Ovary (tissue), 9 donors: ENCODE data around the gene BNC1. TPM values are rescaled to one million over a fixed set of nuclear protein-coding genes. Genes with fewer than 3 reads are reported as not detected.

Source experiments
- DNase-seq, 5 donors: peaks; one replicate each; pipeline ENCODE4 v3.0.0-alpha.2; 2019 to 2020
- H3K27ac ChIP-seq, 2 donors: fragments of 200-600 bp; one replicate each; pipeline versions ENCODE4 v1.5.1 to v1.8.0; 2019 to 2022
- H3K27me3 ChIP-seq: fragments of 200-600 bp; one replicate; pipeline ENCODE4 v1.8.0; 2022
- H3K36me3 ChIP-seq: fragments of 200-600 bp; sonication (generic); one replicate; pipeline ENCODE4 v1.5.1; 2019
- H3K4me1 ChIP-seq: one replicate; pipeline ENCODE4 v1.8.1; 2013; ENCODE audit warnings: mild to moderate bottlenecking, moderate library complexity; ENCODE audit not compliant: insufficient read depth
- H3K4me3 ChIP-seq: fragments of 200-600 bp; sonication (generic); one replicate; pipeline ENCODE4 v1.5.1; 2017
- H3K9me3 ChIP-seq, 2 donors: fragments of 200-600 bp in 1 of 2; sonication (generic) in 1 of 2; one replicate each; pipeline versions ENCODE4 v1.5.1 to v1.8.1; 2013 to 2019; ENCODE audit warnings: mild to moderate bottlenecking in 1 of 2, moderate library complexity in 1 of 2
- CTCF ChIP-seq, 3 donors: fragments of 450-650 bp in 2 of 3; fragments of 200-600 bp in 1 of 3; IDR thresholded peaks; one replicate each; pipeline versions ENCODE4 v1.5.1 to v1.8.0; 2016 to 2022; ENCODE audit warnings: antibody characterized with exemption in 3 of 3, mild to moderate bottlenecking in 1 of 3
- EP300 ChIP-seq: sonication (generic); formaldehyde crosslinking; IDR thresholded peaks from one replicate; pipeline ENCODE4 v1.6.1; 2017; ENCODE audit warnings: antibody characterized with exemption
- POLR2A ChIP-seq: fragments of 450-650 bp; IDR thresholded peaks from one replicate; pipeline ENCODE4 v1.6.1; 2017; ENCODE audit warnings: antibody characterized with exemption, mild to moderate bottlenecking, moderate library complexity
- WGBS, 3 donors: extraction: QIAGEN DNeasy Blood & Tissue Kit in 1 of 3; methylation state at CpG; one replicate each; pipeline versions ENCODE4 v1.1.5 to v1.1.7; 2013 to 2017; 5-methylcytosine and 5-hydroxymethylcytosine counted together
- intact Hi-C, 4 donors: fragments of 100-400 bp; cut with DNase I; formaldehyde crosslinking; loops; one replicate each; pipeline versions ENCODE4 v1.11.0 to v1.15.1; 2022 to 2023
- polyA plus RNA-seq, 2 donors: library from polyadenylated mRNA; stranded (reverse); fragments of 200-250 nt in 1 of 2; fragments of 350-450 nt in 1 of 2; fragmentation: Illumina TruSeq in 1 of 2; extraction: RNeasy Lipid Tissue Mini Kit (QIAGEN cat#74804) in 1 of 2; gene quantifications; one replicate each; pipeline ENCODE4 v1.2.3, GENCODE V29; 2013 to 2014
- total RNA-seq, 7 donors: library from RNA; depleted of rRNA in 2 of 7; stranded (reverse); fragments of >200 nt in 2 of 7; fragmentation: NEBNext Ultra II Directional in 3 of 7; extraction: Animal tissue kit (Norgen Biotek cat#: 25700) in 3 of 7; gene quantifications; one replicate each; pipeline versions ENCODE4 v1.1.0 to v1.2.4, GENCODE V29; 2016 to 2023
- donor health status: DM: no; HTN: no; CAD: no; lungs with moderate emphysema.
- donor health status: DM: no; HTN: no; CAD: no.
- donor health status: Bipolar disorder and iron deficiency.
- donor health status: DM: yes; HTN: yes; CAD: no.
- donor health status: DM: no; HTN: no; CAD: no.
- donor health status: DM: yes; HTN: yes; CAD: no.

The BNC1 gene
- total and polyA plus RNA-seq, 9 donors, result 0.23 to 31.6 (median 0.47) TPM

DNA sequence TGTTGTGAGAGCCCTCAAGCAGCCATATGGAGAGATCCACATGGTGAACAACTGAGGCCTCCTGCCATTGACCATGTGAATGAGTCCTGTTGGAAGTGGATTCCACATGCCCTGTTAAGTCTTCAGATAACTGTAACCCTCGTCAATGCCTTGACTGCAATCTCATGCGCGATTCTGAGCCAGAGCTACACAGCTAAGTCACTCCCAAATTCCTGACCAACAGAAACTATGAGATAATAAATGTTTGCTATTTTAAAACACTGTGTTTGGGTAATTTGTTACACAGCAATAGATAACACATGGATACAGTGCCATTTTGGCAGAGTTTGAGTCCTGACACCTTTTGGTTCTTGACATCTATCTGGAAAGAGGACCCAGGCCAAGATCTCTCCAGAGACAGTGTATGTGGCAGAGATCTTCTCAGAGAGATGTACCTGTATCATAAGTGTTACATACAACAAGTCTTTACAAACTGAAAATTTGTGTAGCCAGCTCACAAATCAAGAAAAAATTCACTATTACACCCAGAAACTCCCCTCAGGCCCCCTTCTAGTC is 34.5 kb upstream of the BNC1 start:
- no peak for TF ChIP-seq EP300
- WGBS, 3 donors, result 16 to 44% (median 22%) methylated on average over 3 of the region's 3 CpGs
- Histone ChIP-seq H3K4me1 (no peaks in the 10 kb centered on the region), H3K27ac (no peak overlapping the region), H3K27me3 (no peaks in the 10 kb centered on the region), H3K9me3 (no peaks in the 10 kb centered on the region), H3K36me3 (no peaks in the 10 kb centered on the region), H3K4me3 (no peak overlapping the region)
- intact Hi-C loops, result no loop called here
- no peak for DNase-seq

- Histone ChIP-seq H3K4me3 (no peak overlapping the region), H3K9me3 (no peaks in the 10 kb centered on the region), H3K27me3 (no peaks in the 10 kb centered on the region), H3K4me1 (no peaks in the 10 kb centered on the region), H3K27ac (no peak overlapping the region), H3K36me3 (no peaks in the 10 kb centered on the region)
- intact Hi-C loops, result no loop called here
- no peak for DNase-seq
- TF ChIP-seq POLR2A (no peak), EP300 (no peak), CTCF (IDR thresholded peaks at IDR 0.05) (no peak)
These were observed 33.6 kb upstream of the BNC1 start for GRCh38 chr15:83318036-83318435.

GRCh38 chr15:83312071-83312470 is 27.6 kb upstream of the BNC1 start:
- DNase-seq, result no peak
- H3K9me3 ChIP-seq, result no peaks in the 10 kb centered on the region
- intact Hi-C loops, result no loop called here
- 41 to 68% (median 67%) methylated on average over 1 of the region's 1 CpG for WGBS, 3 donors
- no peaks in the 10 kb centered on the region for H3K4me1 ChIP-seq
- H3K27ac ChIP-seq, result no peak overlapping the region
- H3K4me3 ChIP-seq, result no peak overlapping the region
- TF ChIP-seq POLR2A (no peak), EP300 (no peak), CTCF (IDR thresholded peaks at IDR 0.05) (no peak)
- no peaks in the 10 kb centered on the region for H3K27me3 ChIP-seq
- no peaks in the 10 kb centered on the region for H3K36me3 ChIP-seq

DNA sequence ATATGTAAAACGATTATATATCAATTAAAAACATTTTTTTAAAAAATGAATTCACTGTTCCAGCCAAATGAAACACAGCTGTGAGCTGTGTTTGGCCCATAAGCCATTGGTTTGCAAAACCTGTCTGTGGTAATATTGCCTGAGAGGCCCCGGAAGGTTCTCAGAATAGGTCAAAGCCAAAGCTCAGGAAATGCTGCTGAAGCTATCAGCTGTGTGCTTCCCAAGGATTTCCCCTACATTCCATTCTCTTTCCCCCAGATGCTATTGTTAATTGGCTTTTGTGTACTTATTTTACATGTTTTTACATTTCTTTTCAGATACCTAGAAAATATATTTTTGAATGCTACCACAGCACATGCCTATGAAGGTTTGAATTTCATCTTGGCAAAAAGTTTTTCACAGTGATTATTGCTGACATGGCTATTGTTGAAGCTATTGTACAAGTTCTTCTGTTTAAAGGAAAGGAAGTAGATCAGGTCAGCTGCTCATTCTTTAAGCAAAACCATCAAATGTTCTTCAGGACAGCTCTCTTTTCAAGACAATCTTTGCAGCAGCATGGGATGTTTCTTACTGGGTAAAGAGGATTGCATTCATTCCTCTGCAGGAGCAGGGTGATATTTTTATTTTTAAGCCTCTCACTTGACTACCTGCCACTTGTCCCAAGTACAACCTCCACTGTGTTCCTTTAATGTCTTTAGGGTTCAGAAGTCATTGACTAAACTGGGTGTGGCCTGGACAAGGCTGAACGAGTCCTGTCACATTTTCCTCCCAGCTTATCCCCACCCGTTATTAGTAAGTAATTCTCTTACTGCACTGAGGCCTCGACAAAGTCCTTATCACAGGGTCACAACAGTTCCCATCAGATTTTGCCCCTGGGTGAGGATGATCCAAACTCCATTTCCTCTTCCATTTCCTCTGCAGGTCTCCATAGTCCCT is 26.3 kb upstream of the BNC1 start:
- WGBS, 3 donors, result 38 to 39% (median 39%) methylated on average over 5 of the region's 5 CpGs
- intact Hi-C loops, result no loop called here
- Histone ChIP-seq H3K9me3 (no peaks in the 10 kb centered on the region), H3K4me3 (no peak overlapping the region), H3K27me3 (no peaks in the 10 kb centered on the region), H3K27ac (no peak overlapping the region), H3K4me1 (no peaks in the 10 kb centered on the region), H3K36me3 (no peaks in the 10 kb centered on the region)
- TF ChIP-seq EP300, result no peak
- no peak for TF ChIP-seq POLR2A
- TF ChIP-seq CTCF (IDR thresholded peaks at IDR 0.05), result no peak
- no peak for DNase-seq

- H3K9me3 ChIP-seq, result no peaks in the 10 kb centered on the region
- intact Hi-C loops, result no loop called here
- H3K4me1 ChIP-seq, result no peaks in the 10 kb centered on the region
- no peak overlapping the region for H3K27ac ChIP-seq
- DNase-seq, result no peak
- no peaks in the 10 kb centered on the region for H3K27me3 ChIP-seq
- no peak overlapping the region for H3K4me3 ChIP-seq
- WGBS, 3 donors, result 21 to 46% (median 34%) methylated on average over 5 of the region's 5 CpGs
- TF ChIP-seq EP300 (no peak), CTCF (IDR thresholded peaks at IDR 0.05) (no peak)
- no peaks in the 10 kb centered on the region for H3K36me3 ChIP-seq
These were observed 24.2 kb upstream of the BNC1 start for GRCh38 chr15:83308671-83309070.
